H1 (cell line): ENCODE results near the gene ZNF691. TPM values are rescaled to one million over a fixed set of nuclear protein-coding genes. Genes with fewer than 3 reads are reported as not detected.

Experiments used
- CTCF ChIA-PET: fragments of 300-600 bp; sonication (Branson Sonifier 250); formaldehyde crosslinking; loops from one replicate; lab custom pipeline; 2021; ENCODE audit not compliant: partially characterized antibody; lab: Charles Lee
- POLR2A ChIA-PET: fragments of 300-600 bp; sonication (Branson Sonifier 250); formaldehyde crosslinking; loops from one replicate; lab custom pipeline; 2021; ENCODE audit warnings: inconsistent platforms; ENCODE audit not compliant: partially characterized antibody; lab: Charles Lee
- DNase-seq, 2 experiments: peaks; one replicate each; pipeline versions ENCODE4 v3.0.0 to v3.0.0-alpha.2; 2010 to 2022; ENCODE audit warnings: low spot score in 2 of 2, low read depth in 1 of 2, mixed read lengths in 1 of 2
- FAIRE-seq: peaks from 2 replicates; lab custom pipeline; 2011; peaks lifted over from hg19 to GRCh38; lab: Jason Lieb, UNC
- H2AFZ ChIP-seq: 2 replicates; pipeline ENCODE4 v1.8.1; 2012; ENCODE audit warnings: low read length, inconsistent platforms
- H2AK5ac ChIP-seq: 2 replicates; pipeline ENCODE4 v1.6.1; 2013; ENCODE audit warnings: low read depth, low read length
- H2BK120ac ChIP-seq: replicated peaks from 2 replicates; pipeline ENCODE3; 2013; ENCODE audit warnings: low read depth, low read length, inconsistent platforms
- H2BK12ac ChIP-seq: 2 replicates; pipeline ENCODE4 v1.6.1; 2013; ENCODE audit warnings: low read depth, low read length
- H2BK15ac ChIP-seq: 2 replicates; pipeline ENCODE4 v1.6.1; 2013; ENCODE audit warnings: low read length
- H2BK20ac ChIP-seq: 2 replicates; pipeline ENCODE4 v1.6.1; 2013; ENCODE audit warnings: low read length
- H2BK5ac ChIP-seq: 2 replicates; pipeline ENCODE4 v1.6.1; 2013; ENCODE audit warnings: low read depth, low read length
- H3K14ac ChIP-seq: 2 replicates; pipeline ENCODE4 v1.6.1; 2013; ENCODE audit warnings: inconsistent platforms; ENCODE audit not compliant: insufficient read length
- H3K18ac ChIP-seq: 2 replicates; pipeline ENCODE4 v1.6.1; 2013; ENCODE audit warnings: low read length; ENCODE audit errors: extremely low read depth
- H3K23ac ChIP-seq: 2 replicates; pipeline ENCODE4 v1.6.1; 2013; ENCODE audit warnings: inconsistent platforms; ENCODE audit not compliant: insufficient read length
- H3K23me2 ChIP-seq: 2 replicates; pipeline ENCODE4 v1.6.1; 2013; ENCODE audit warnings: low read depth, low read length
- H3K27ac ChIP-seq: 2 replicates; pipeline ENCODE4 v1.6.1; 2011; ENCODE audit warnings: low read depth, low read length, inconsistent platforms
- H3K27me3 ChIP-seq, 4 experiments: replicated peaks in 1 of 4; 1 replicate in 1 of 4; 2 replicates in 3 of 4; pipeline versions ENCODE4 v1.6.1 to v1.8.1; 2011 to 2013; ENCODE audit warnings: low read length in 3 of 4, mild to moderate bottlenecking in 3 of 4, inconsistent platforms in 2 of 4, mixed read lengths in 2 of 4, moderate library complexity in 1 of 4; ENCODE audit not compliant: control insufficient read depth in 3 of 4, insufficient read depth in 3 of 4; ENCODE audit errors: extremely low read depth in 1 of 4
- H3K36me3 ChIP-seq, 4 experiments: 2 replicates each; pipeline versions ENCODE4 v1.6.1 to v1.8.1; 2011 to 2013; ENCODE audit warnings: mild to moderate bottlenecking in 4 of 4, low read length in 3 of 4, moderate library complexity in 2 of 4, control low read depth in 1 of 4, inconsistent platforms in 1 of 4; ENCODE audit not compliant: insufficient read depth in 4 of 4, control insufficient read depth in 2 of 4
- H3K4ac ChIP-seq: replicated peaks from 2 replicates; pipeline ENCODE3; 2013; ENCODE audit warnings: low read length, low read depth, mixed read lengths, inconsistent platforms; ENCODE audit not compliant: insufficient read length
- H3K4me1 ChIP-seq, 4 experiments: replicated peaks in 1 of 4; 1 replicate in 1 of 4; 2 replicates in 3 of 4; pipeline versions ENCODE4 v1.6.1 to v1.8.1; 2011 to 2013; ENCODE audit warnings: low read length in 3 of 4, inconsistent platforms in 2 of 4, mixed read lengths in 1 of 4; ENCODE audit not compliant: insufficient read depth in 4 of 4, control insufficient read depth in 3 of 4
- H3K4me2 ChIP-seq, 2 experiments: 2 replicates each; pipeline versions ENCODE4 v1.6.1 to v1.8.1; 2011 to 2013; ENCODE audit warnings: low read depth in 2 of 2, low read length in 2 of 2, control low read depth in 1 of 2, inconsistent platforms in 1 of 2, mild to moderate bottlenecking in 1 of 2; ENCODE audit not compliant: insufficient read depth in 1 of 2
- H3K4me3 ChIP-seq, 4 experiments: fragments of 200-600, 300-600 bp in 1 of 4; sonication (generic), shearing (Covaris generic), sonication (Bioruptor Twin) in 1 of 4; 2 replicates each; pipeline versions ENCODE4 v1.5.1 to v1.8.1; 2011 to 2016; ENCODE audit warnings: low read length in 4 of 4, low read depth in 3 of 4, control low read depth in 2 of 4, inconsistent platforms in 2 of 4, mild to moderate bottlenecking in 2 of 4, mixed read lengths in 1 of 4, moderate library complexity in 1 of 4; ENCODE audit not compliant: insufficient read depth in 2 of 4; ENCODE audit errors: extremely low read depth in 1 of 4
- H3K56ac ChIP-seq: replicated peaks from 2 replicates; pipeline ENCODE3; 2013; ENCODE audit warnings: low read depth, mild to moderate bottlenecking, mixed read lengths, low read length, inconsistent platforms; ENCODE audit not compliant: insufficient read length
- H3K79me1 ChIP-seq: 2 replicates; pipeline ENCODE4 v1.6.1; 2013; ENCODE audit warnings: low read depth, low read length, control low read depth
- H3K79me2 ChIP-seq, 2 experiments: 2 replicates each; pipeline versions ENCODE4 v1.6.1 to v1.8.1; 2012 to 2013; ENCODE audit warnings: low read length in 2 of 2, mild to moderate bottlenecking in 2 of 2, inconsistent platforms in 1 of 2; ENCODE audit not compliant: insufficient read depth in 2 of 2, control insufficient read depth in 1 of 2
- H3K9ac ChIP-seq, 4 experiments: replicated peaks in 1 of 4; 1 replicate in 1 of 4; 2 replicates in 3 of 4; pipeline versions ENCODE4 v1.6.1 to v1.8.1; 2011 to 2013; ENCODE audit warnings: low read depth in 3 of 4, low read length in 3 of 4, control low read depth in 2 of 4, mild to moderate bottlenecking in 2 of 4, moderate library complexity in 2 of 4, inconsistent platforms in 1 of 4; ENCODE audit errors: extremely low read depth in 1 of 4
- H3K9me3 ChIP-seq, 2 experiments: 2 replicates each; pipeline versions ENCODE4 v1.6.1 to v1.8.1; 2012 to 2013; ENCODE audit warnings: mild to moderate bottlenecking in 2 of 2, moderate library complexity in 2 of 2, control low read depth in 1 of 2, inconsistent platforms in 1 of 2, low read depth in 1 of 2, low read length in 1 of 2, mixed read lengths in 1 of 2; ENCODE audit not compliant: insufficient read depth in 2 of 2
- H4K20me1 ChIP-seq, 2 experiments: replicated peaks in 1 of 2; 2 replicates each; pipeline versions ENCODE3 to v1.8.1; 2011 to 2013; ENCODE audit warnings: inconsistent platforms in 2 of 2, low read length in 2 of 2, mild to moderate bottlenecking in 1 of 2; ENCODE audit not compliant: insufficient read depth in 2 of 2, control insufficient read depth in 1 of 2
- H4K5ac ChIP-seq: 2 replicates; pipeline ENCODE4 v1.6.1; 2013; ENCODE audit warnings: low read length, low read depth, mixed read lengths, inconsistent platforms; ENCODE audit not compliant: insufficient read length
- H4K8ac ChIP-seq: 2 replicates; pipeline ENCODE4 v1.8.0; 2013; ENCODE audit warnings: mild to moderate bottlenecking, moderate library complexity, low read length, inconsistent platforms; ENCODE audit not compliant: insufficient read depth; ENCODE audit errors: extremely low read depth
- H4K91ac ChIP-seq: replicated peaks from 2 replicates; pipeline ENCODE3; 2013; ENCODE audit warnings: low read length, mixed read lengths, inconsistent platforms; ENCODE audit not compliant: insufficient read length
- PHF8 ChIP-seq: fragments of 200-600 bp; sonication (generic); conservative IDR thresholded peaks from 2 replicates; pipeline ENCODE4 v1.7.1; 2012; ENCODE audit warnings: low read depth, mild to moderate bottlenecking, inconsistent platforms, low read length, moderate library complexity
- SIRT6 ChIP-seq: IDR thresholded peaks from one replicate; pipeline ENCODE4 v1.7.1; 2012; ENCODE audit warnings: low read length, inconsistent platforms
- polyA plus RNA-seq, 7 experiments: library from polyadenylated mRNA; depleted of rRNA in 3 of 7; stranded (reverse) in 5 of 7; unstranded in 2 of 7; fragments of >200 nt in 5 of 7; fragments of 200-250 nt in 2 of 7; gene quantifications; 1 replicate in 5 of 7; 2 replicates in 1 of 7; 4 replicates in 1 of 7; pipeline versions ENCODE4 v1.2.1 to v1.2.3, GENCODE V29; 2011 to 2013; ENCODE audit warnings: missing spikeins in 2 of 7, mixed read lengths in 2 of 7
- total RNA-seq: library from RNA; stranded (reverse); fragmentation: NEBNext Ultra II Directional; extraction: Animal tissue kit (Norgen Biotek cat#: 25700); gene quantifications from 2 replicates; pipeline ENCODE4 v1.2.1, GENCODE V29; 2021

Gene ZNF691
- total and polyA plus RNA-seq, 2 of the 8 experiments (the other 6 are each of a cell fraction or from before 2014, with no cell fraction given): 19.5 TPM

DNA sequence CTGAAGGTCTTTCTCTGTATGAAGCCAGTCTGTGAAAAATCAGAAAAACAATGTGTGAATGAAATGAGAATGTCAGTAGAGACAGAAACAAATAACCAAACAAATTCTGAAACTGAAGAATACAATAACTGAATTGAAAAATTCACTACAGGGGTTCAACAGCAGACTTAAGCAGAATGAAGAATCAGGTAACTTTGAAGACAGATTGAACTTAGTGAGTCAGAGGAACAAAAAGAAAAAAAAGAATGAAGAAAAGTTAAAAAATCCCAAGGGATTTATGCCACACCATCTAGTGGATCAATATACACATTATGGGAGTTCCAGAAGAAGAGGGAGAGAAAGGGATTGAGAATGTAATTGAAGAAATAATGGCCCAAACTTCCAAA lies 14.6 kb downstream of the ZNF691 start:
- Histone ChIP-seq H3K79me2 (no peaks in the 10 kb centered on the region), H3K36me3 (no peaks in the 10 kb centered on the region), H4K5ac (no peak overlapping the region), H3K56ac (no peak overlapping the region), H4K20me1 (no peaks in the 10 kb centered on the region), H3K27me3 (no peaks in the 10 kb centered on the region), H3K4me2 (no peak overlapping the region), H2BK15ac (no peak overlapping the region), H3K4me1 (no peaks in the 10 kb centered on the region), H2BK5ac (no peak overlapping the region), H3K9me3 (peaks cover 0 to 10% of the 10 kb centered on the region in 2 experiments; a peak in 1 of 4 replicates), H3K14ac (no peak overlapping the region), H2AFZ (no peak overlapping the region), H3K9ac (no peak overlapping the region), H3K4ac (no peak overlapping the region), H2BK120ac (no peak overlapping the region), H3K79me1 (no peaks in the 10 kb centered on the region), H2BK20ac (no peak overlapping the region), H3K27ac (no peak overlapping the region), H4K91ac (no peak overlapping the region), H3K18ac (no peak overlapping the region), H3K23me2 (peaks cover 2% of the 10 kb centered on the region; the same call in 1 of the 2 replicates), H2AK5ac (no peak overlapping the region), H4K8ac (no peak overlapping the region), H3K23ac (no peak overlapping the region), H3K4me3 (no peak overlapping the region), H2BK12ac (no peak overlapping the region)
- no peak for FAIRE-seq
- CTCF ChIA-PET: interaction anchor here (0.9 to 3.3 kb wide), 4 partner anchors 27 to 214 kb away, joined by 3 to 8 read pairs (median 6); no protein-coding TSS in a partner anchor
- no peak for DNase-seq
- POLR2A ChIA-PET: interaction anchor here (1.0 to 1.8 kb wide), 3 partner anchors 8 to 27 kb away, joined by 3 to 4 read pairs (median 4); no protein-coding TSS in a partner anchor
- TF ChIP-seq PHF8 (no peak), SIRT6 (no peak)
